ENCODE data around the gene ZNF93. TPM values are rescaled to one million over a fixed set of nuclear protein-coding genes. Genes with fewer than 3 reads are reported as not detected.

Gene ZNF93
- total and polyA plus RNA-seq, 9 of the 15 experiments (the other 6 are each of a cell fraction or from before 2014, with no cell fraction given): 11.1 to 26.3 (median 17.1) TPM

DNA sequence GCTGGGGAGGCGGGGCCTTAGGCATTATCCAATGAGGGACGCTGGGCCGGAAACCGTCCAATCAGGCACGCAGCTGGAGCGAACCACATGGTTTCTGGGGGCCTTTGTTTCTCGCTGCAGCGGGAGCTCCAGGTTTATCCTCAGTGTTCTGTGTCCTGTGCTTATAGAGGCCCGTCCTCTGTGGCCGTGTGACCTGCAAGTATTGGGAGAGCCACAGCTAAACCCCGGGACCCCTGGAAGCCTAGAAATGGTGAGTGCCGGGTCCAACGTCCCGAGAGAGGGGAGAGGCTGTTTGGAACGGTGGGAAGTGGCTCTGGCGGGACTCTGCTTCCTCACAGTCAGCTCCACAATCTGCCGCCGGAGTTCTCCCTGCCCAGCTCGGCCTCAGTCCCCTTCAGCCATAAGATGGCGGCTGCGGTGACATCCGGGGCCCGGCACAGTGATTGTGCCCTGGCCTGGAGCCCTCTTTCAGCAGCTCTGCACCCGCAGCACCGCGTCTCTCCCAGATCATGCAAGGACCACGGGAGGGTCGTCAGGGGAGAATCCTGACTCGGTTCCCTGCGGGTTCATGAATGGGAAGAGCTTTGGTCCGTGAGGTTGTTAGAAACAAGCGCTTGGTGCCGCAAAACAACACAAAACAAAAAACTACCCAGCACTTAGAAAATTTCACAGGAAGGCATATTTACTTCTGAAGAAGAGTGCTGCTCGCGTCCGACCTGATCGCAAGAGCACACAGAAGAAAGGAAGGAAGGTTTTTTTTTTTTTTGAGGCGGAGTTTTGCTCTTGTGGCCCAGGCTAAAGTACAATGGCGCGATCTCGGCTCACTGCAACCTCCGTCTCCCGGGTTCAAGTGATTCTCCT is 34.8 kb upstream of the ZNF93 start, which contains the start of gene ZNF253 (continued):
- TF ChIP-seq, protein P1, sequence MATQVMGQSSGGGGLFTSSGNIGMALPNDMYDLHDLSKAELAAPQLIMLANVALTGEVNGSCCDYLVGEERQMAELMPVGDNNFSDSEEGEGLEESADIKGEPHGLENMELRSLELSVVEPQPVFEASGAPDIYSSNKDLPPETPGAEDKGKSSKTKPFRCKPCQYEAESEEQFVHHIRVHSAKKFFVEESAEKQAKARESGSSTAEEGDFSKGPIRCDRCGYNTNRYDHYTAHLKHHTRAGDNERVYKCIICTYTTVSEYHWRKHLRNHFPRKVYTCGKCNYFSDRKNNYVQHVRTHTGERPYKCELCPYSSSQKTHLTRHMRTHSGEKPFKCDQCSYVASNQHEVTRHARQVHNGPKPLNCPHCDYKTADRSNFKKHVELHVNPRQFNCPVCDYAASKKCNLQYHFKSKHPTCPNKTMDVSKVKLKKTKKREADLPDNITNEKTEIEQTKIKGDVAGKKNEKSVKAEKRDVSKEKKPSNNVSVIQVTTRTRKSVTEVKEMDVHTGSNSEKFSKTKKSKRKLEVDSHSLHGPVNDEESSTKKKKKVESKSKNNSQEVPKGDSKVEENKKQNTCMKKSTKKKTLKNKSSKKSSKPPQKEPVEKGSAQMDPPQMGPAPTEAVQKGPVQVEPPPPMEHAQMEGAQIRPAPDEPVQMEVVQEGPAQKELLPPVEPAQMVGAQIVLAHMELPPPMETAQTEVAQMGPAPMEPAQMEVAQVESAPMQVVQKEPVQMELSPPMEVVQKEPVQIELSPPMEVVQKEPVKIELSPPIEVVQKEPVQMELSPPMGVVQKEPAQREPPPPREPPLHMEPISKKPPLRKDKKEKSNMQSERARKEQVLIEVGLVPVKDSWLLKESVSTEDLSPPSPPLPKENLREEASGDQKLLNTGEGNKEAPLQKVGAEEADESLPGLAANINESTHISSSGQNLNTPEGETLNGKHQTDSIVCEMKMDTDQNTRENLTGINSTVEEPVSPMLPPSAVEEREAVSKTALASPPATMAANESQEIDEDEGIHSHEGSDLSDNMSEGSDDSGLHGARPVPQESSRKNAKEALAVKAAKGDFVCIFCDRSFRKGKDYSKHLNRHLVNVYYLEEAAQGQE (IDR thresholded peaks at IDR 0.05; ENCODE audit: borderline replicate concordance): peak; percentile 15; the same call in 1 of the 2 replicates
- TF ChIP-seq, protein P1 (CRISPR knock-in tag; IDR thresholded peaks at IDR 0.05; ENCODE audit: low read depth): no peak
- TF ChIP-seq KAT7 (CRISPR knock-in tag; IDR thresholded peaks at IDR 0.05; ENCODE audit: borderline replicate concordance): peak; percentile 79; the same call in 1 of the 2 replicates
- TF ChIP-seq, protein P2, sequence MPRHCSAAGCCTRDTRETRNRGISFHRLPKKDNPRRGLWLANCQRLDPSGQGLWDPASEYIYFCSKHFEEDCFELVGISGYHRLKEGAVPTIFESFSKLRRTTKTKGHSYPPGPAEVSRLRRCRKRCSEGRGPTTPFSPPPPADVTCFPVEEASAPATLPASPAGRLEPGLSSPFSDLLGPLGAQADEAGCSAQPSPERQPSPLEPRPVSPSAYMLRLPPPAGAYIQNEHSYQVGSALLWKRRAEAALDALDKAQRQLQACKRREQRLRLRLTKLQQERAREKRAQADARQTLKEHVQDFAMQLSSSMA (CRISPR knock-in tag; IDR thresholded peaks at IDR 0.05): no peak
- peak; percentile 51; the same call in 1 of the 2 replicates for TF ChIP-seq RFX5 (IDR thresholded peaks at IDR 0.05; ENCODE audit: low read depth, low read length)
- TF ChIP-seq CHD1 (IDR thresholded peaks at IDR 0.05; ENCODE audit: low read length): peak; percentile 89
- no peak; the same call in 1 of the 2 replicates for TF ChIP-seq SIN3B (IDR thresholded peaks at IDR 0.05; ENCODE audit: low read depth)
- TF ChIP-seq, protein P3, sequence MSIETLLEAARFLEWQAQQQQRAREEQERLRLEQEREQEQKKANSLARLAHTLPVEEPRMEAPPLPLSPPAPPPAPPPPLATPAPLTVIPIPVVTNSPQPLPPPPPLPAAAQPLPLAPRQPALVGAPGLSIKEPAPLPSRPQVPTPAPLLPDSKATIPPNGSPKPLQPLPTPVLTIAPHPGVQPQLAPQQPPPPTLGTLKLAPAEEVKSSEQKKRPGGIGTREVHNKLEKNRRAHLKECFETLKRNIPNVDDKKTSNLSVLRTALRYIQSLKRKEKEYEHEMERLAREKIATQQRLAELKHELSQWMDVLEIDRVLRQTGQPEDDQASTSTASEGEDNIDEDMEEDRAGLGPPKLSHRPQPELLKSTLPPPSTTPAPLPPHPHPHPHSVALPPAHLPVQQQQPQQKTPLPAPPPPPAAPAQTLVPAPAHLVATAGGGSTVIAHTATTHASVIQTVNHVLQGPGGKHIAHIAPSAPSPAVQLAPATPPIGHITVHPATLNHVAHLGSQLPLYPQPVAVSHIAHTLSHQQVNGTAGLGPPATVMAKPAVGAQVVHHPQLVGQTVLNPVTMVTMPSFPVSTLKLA (conservative IDR thresholded peaks at IDR 0.05): peak; percentile 89 to 94
- peak; percentile 60; the same call in 1 of the 2 replicates for TF ChIP-seq ZNF766 (CRISPR knock-in tag; conservative IDR thresholded peaks at IDR 0.05)
- no peak; the same call in none of the 2 replicates for TF ChIP-seq CEBPB (tag; IDR thresholded peaks at IDR 0.05)
- TF ChIP-seq SPI1 (IDR thresholded peaks at IDR 0.05; ENCODE audit: borderline replicate concordance, low read depth, low read length): 0 out of 2 replicates have a peak, but pooled peaks have one; percentile 25
- TF ChIP-seq, protein P4, sequence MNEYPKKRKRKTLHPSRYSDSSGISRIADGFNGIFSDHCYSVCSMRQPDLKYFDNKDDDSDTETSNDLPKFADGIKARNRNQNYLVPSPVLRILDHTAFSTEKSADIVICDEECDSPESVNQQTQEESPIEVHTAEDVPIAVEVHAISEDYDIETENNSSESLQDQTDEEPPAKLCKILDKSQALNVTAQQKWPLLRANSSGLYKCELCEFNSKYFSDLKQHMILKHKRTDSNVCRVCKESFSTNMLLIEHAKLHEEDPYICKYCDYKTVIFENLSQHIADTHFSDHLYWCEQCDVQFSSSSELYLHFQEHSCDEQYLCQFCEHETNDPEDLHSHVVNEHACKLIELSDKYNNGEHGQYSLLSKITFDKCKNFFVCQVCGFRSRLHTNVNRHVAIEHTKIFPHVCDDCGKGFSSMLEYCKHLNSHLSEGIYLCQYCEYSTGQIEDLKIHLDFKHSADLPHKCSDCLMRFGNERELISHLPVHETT (CRISPR knock-in tag; conservative IDR thresholded peaks at IDR 0.05 in 1 of 2, IDR thresholded peaks at IDR 0.05 in 1 of 2): peak in 1 of 2 experiments; percentile 27; a peak in 1 of 4 replicates
- TF ChIP-seq DPF2 (IDR thresholded peaks at IDR 0.05): 0 out of 2 replicates have a peak, but pooled peaks have one; percentile 15
- peak; percentile 93 for TF ChIP-seq POLR2AphosphoS5 (IDR thresholded peaks at IDR 0.05; ENCODE audit: control insufficient read depth, insufficient read depth, low read depth, low read length)

Measured in K562 (cell line).